Measurements from ENCODE around the gene EDA2R.

DNA sequence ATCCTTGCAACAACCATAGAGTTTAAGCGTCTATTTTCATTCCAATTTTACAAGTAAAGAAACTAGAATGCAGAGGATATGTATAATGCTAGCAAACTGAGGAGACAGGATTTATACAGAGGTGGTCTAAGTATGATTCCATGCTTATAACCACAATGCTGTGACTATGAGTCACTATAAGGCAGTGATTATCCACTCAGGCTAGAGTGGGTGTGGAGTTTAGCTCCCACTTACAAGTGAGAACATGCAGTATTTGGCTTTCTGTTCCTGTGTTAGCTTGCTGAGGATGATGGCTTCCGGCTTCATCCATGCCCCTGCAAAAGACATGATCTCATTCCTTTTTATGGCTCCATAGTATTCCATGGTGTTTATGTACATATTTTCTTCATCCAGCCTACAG is 41.6 kb upstream of the EDA2R start:
- no peak for TF ChIP-seq GTF2E2 (tag; IDR thresholded peaks at IDR 0.05)
- TF ChIP-seq, protein P1, sequence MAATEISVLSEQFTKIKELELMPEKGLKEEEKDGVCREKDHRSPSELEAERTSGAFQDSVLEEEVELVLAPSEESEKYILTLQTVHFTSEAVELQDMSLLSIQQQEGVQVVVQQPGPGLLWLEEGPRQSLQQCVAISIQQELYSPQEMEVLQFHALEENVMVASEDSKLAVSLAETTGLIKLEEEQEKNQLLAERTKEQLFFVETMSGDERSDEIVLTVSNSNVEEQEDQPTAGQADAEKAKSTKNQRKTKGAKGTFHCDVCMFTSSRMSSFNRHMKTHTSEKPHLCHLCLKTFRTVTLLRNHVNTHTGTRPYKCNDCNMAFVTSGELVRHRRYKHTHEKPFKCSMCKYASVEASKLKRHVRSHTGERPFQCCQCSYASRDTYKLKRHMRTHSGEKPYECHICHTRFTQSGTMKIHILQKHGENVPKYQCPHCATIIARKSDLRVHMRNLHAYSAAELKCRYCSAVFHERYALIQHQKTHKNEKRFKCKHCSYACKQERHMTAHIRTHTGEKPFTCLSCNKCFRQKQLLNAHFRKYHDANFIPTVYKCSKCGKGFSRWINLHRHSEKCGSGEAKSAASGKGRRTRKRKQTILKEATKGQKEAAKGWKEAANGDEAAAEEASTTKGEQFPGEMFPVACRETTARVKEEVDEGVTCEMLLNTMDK (IDR thresholded peaks at IDR 0.05; ENCODE audit: borderline replicate concordance, insufficient read depth, low read depth, low read length, poor library complexity, severe bottlenecking), result no peak
- no peak for TF ChIP-seq ELF1 (tag; IDR thresholded peaks at IDR 0.05)
- no peak for TF ChIP-seq ZNF3 (CRISPR knock-in tag; IDR thresholded peaks at IDR 0.05)
- no peak for TF ChIP-seq NR2F6 (CRISPR knock-in tag; IDR thresholded peaks at IDR 0.05)
